Natural killer cell treated with Interleukin-12 subunit alpha and Interleukin-12 subunit beta and Interleukin-15 and Interleukin-18, amount 100 ng/mL, for 72 hours (primary cell): Measurements from ENCODE around the gene COG3. TPM values are rescaled to one million over a fixed set of nuclear protein-coding genes. Genes with fewer than 3 reads are reported as not detected.
A peak's percentile ranks its signal among the peaks of the same experiment; 100 is the strongest.

ENCODE experiments used
- ATAC-seq, 2 donors: fragments of 150-1000 bp; cut with Tn5 transposase in 1 of 2; sonication (Bioruptor Pico), chemical (Tn5 transposase) in 1 of 2; 2 replicates each; pipeline ENCODE4 v1.10.0; 2021
- DNase-seq: peaks from one replicate; pipeline ENCODE4 v3.0.0; 2022; ENCODE audit warnings: low spot score
- H3K27ac Mint-ChIP-seq, 2 donors: 1 replicate in 1 of 2; 2 replicates in 1 of 2; pipeline ENCODE4 v1.8.0; 2022; ENCODE audit warnings: mixed read lengths in 2 of 2, mild to moderate bottlenecking in 1 of 2, moderate library complexity in 1 of 2
- H3K27me3 Mint-ChIP-seq, 2 donors: 1 replicate in 1 of 2; 2 replicates in 1 of 2; pipeline ENCODE4 v1.8.0; 2022; ENCODE audit warnings: mixed read lengths in 2 of 2
- H3K36me3 Mint-ChIP-seq: one replicate; pipeline ENCODE4 v1.8.0; 2022; ENCODE audit warnings: mixed read lengths
- H3K4me1 Mint-ChIP-seq, 2 donors: 1 replicate in 1 of 2; 2 replicates in 1 of 2; pipeline ENCODE4 v1.8.0; 2022; ENCODE audit warnings: low read depth in 2 of 2, mixed read lengths in 2 of 2, mild to moderate bottlenecking in 1 of 2
- H3K4me3 Mint-ChIP-seq: one replicate; pipeline ENCODE4 v1.8.0; 2022; ENCODE audit warnings: mixed read lengths
- H3K9me3 Mint-ChIP-seq: 2 replicates; pipeline ENCODE4 v1.8.0; 2022; ENCODE audit warnings: mixed read lengths
- total RNA-seq, 2 donors: library from RNA; stranded (reverse); gene quantifications; one replicate each; pipeline ENCODE4 v1.2.3, GENCODE V29; 2022

COG3 gene
- total RNA-seq, 2 donors from 2014 or later, result 41.0 to 50.9 TPM

DNA sequence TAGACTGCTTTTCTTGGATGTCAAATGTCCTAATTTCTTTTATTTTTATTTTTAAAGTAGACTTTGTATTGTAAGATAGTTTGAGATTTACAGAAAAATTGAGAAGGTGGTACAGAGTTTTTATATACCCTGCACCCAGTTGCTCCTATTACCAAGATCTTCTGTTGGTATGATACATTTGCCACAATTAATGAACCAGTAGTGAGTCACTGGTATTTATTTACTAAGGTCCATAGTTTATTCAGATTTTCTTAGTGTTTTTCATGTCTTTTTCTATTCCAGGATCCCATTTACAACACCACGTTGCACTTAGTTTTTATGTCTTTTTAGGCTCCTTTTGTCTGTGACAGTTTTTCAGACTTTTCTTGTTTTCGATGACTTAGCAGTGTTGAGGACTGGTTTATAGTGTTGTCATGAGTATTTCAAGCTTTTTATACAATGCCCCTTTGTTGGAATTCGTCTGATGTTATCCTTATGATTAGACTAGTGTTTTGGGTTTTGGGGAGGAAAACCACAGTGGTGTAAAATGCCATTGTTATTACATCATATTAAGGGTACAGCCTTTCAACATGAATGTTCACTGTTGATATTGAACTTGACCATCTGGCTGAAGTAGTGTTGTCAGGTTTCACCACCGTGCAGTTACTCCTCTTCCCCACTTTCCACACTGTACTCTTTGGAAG lies 35.9 kb downstream of the COG3 start:
- Mint-ChIP-seq H3K9me3 (no peaks in the 10 kb centered on the region), H3K4me3 (no peak overlapping the region), H3K27me3 (no peaks in the 10 kb centered on the region), H3K4me1 (peaks cover 16 to 24% of the 10 kb centered on the region in 2 donors), H3K27ac (peak overlapping the region in 1 of 2 donors; percentile 36), H3K36me3 (peaks cover 34% of the 10 kb centered on the region)
- DNase-seq (no peak), ATAC-seq (no peak)

DNA sequence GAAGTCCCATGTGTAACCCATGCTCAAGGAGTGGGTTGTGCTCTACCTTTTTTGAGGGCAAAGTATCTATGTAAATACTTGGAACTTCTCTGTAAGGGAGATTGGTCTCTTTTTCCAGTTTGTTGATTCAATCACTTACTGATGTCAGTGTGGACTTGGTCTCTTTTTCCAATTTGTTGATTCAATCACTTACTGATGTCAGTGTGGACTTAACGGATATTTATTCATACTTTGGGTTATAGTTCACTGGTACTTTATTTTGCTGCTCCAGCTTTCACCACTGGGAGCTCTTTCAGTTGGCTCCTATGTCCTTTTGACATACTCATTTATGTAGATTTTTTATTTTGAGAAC lies 36.4 kb downstream of the COG3 start:
- H3K27ac Mint-ChIP-seq, result peak overlapping the region in 1 of 2 donors; percentile 36
- no peak for ATAC-seq
- no peaks in the 10 kb centered on the region for H3K9me3 Mint-ChIP-seq
- H3K36me3 Mint-ChIP-seq, result peaks cover 37% of the 10 kb centered on the region
- H3K4me3 Mint-ChIP-seq, result no peak overlapping the region
- H3K27me3 Mint-ChIP-seq, result no peaks in the 10 kb centered on the region
- peaks cover 20 to 27% of the 10 kb centered on the region in 2 donors for H3K4me1 Mint-ChIP-seq
- no peak for DNase-seq

DNA sequence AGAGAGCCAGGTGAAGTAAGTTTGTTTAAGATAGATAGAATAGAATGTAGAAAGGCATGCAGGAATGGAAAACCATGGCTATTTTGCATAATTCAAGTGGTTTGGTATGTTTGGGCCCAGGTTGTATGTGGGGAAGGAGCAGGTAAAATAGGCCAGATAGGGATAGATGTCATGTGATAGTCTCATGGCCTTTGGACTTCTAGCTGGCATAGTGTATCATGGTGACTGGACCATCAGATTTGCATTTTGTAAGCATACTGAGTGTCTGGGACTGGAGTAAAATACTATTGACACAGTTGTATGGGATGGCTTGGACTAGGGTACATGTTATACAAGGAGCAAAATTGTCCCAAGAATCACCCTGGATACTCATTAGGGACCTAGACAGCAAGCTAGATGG lies 38.9 kb downstream of the COG3 start:
- Mint-ChIP-seq H3K9me3 (no peaks in the 10 kb centered on the region), H3K4me1 (peaks cover 23 to 30% of the 10 kb centered on the region in 2 donors), H3K4me3 (no peak overlapping the region), H3K27me3 (no peaks in the 10 kb centered on the region), H3K27ac (no peak overlapping the region), H3K36me3 (peaks cover 28% of the 10 kb centered on the region)
- ATAC-seq (no peak), DNase-seq (no peak)

DNA sequence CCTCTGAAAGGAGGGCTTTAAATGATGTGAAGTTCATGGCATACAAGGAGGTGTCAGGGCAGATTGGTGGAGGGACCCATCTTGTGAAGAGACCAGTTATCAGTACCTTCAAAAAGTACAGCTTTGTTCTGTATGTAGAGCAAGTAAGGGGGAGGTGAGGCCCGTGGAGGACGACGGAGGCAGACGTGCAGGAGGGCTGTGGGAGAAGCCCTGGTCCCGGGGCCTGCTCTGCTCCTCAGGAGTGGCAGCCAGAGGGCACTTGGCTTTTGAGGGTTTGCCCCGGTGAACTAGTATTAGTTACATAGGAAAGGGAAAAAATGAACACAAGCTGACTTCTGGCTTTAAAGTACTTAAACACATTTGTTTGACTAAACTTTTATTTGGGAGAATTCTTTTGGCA lies 42.1 kb downstream of the COG3 start:
- H3K36me3 Mint-ChIP-seq, result peaks cover 25% of the 10 kb centered on the region
- peak overlapping the region in 1 of 2 donors; percentile 11 for H3K27ac Mint-ChIP-seq
- peaks cover 14 to 19% of the 10 kb centered on the region in 2 donors for H3K4me1 Mint-ChIP-seq
- no peak overlapping the region for H3K4me3 Mint-ChIP-seq
- no peak for ATAC-seq
- DNase-seq, result no peak
- H3K27me3 Mint-ChIP-seq, result no peaks in the 10 kb centered on the region
- H3K9me3 Mint-ChIP-seq, result no peaks in the 10 kb centered on the region

DNA sequence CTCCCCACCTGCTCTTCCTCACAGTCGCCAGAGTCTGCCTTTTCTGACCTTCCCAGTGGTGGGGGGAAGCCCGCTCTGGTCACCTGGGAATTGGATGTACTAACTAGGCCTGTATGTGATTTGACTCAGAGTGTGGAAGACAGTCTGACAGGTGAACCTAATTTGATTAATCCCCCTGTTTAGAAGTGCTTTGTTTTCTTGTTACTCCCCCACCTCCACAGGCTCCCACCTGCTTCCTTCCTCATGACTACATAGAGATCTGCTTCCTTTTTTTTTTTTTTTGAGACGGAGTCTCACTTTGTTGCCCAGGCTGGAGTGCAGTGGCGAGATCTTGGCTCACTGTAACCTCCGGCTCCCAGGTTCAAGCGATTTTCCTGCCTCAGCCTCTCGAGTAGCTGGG lies 44.0 kb downstream of the COG3 start:
- H3K27ac Mint-ChIP-seq, result peak overlapping the region in 1 of 2 donors; percentile 18
- H3K27me3 Mint-ChIP-seq, result no peaks in the 10 kb centered on the region
- H3K4me1 Mint-ChIP-seq, result peaks cover 9 to 14% of the 10 kb centered on the region in 2 donors
- H3K9me3 Mint-ChIP-seq, result no peaks in the 10 kb centered on the region
- peaks cover 16% of the 10 kb centered on the region for H3K36me3 Mint-ChIP-seq
- ATAC-seq, result no peak
- no peak for DNase-seq
- H3K4me3 Mint-ChIP-seq, result no peak overlapping the region

DNA sequence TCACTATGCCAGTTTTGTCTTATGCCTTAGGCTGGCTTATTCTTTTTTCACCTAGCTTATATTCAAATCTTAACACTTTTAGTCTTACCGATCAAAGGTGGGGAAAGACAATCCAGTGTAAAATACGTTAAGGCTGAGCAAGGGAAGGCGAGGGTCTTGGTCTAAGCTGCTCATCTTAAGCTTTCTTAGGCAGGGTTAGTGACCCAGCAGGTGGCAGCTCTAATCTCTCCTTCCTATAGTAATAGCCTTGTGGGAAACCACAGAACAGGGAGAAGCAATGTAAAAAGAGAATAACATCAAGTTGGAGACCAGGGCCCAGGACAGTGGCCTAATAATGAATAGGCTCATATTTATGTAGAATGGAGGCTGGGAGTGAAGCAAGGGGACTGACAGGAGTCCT lies 45.9 kb downstream of the COG3 start:
- H3K27me3 Mint-ChIP-seq, result no peaks in the 10 kb centered on the region
- no peak for DNase-seq
- H3K9me3 Mint-ChIP-seq, result no peaks in the 10 kb centered on the region
- H3K4me3 Mint-ChIP-seq, result no peak overlapping the region
- no peak for ATAC-seq
- H3K27ac Mint-ChIP-seq, result no peak overlapping the region
- peaks cover 6 to 16% of the 10 kb centered on the region in 2 donors for H3K4me1 Mint-ChIP-seq
- peaks cover 16% of the 10 kb centered on the region for H3K36me3 Mint-ChIP-seq

DNA sequence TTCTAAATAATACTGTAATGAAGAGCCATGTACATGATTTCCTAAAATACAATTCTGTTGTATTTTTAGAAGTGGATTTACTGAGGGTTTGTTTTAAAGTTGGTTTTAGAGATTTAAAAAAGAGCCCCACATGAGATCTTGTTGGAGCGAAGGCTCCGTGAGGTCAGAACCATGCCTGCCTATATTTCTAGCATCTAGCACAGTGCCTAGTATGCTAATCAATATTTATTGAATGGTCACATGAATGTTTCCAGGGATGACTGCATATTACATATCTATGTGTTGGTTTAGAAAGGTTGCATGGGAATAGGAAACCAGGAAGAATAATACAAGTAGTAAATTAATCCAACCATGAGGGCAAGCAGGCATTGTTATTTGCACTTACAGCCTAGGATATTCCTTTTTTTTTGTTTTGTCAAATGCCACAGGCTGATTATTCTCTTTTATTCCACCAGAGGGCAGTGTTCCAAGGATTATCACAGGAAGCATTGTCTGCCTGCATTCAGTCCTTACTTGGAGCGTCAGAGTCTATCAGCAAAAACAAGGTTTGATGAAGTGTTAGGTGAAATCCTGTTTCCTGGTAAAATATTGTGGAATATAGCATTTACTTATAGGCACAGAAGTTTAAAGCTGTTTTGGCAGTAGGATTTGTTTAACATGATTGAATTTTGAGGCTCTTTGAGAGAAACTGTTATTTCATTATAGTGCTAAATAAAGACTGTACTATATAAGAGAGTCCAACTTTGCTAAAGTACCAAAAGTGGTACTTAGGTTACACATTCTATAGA lies 46.8 kb downstream of the COG3 start:
- H3K4me3 Mint-ChIP-seq, result no peak overlapping the region
- H3K4me1 Mint-ChIP-seq, result peaks cover 0 to 14% of the 10 kb centered on the region in 2 donors
- peaks cover 11% of the 10 kb centered on the region for H3K36me3 Mint-ChIP-seq
- DNase-seq (peak; percentile 69), ATAC-seq (peak in 1 of 2 donors; percentile 48)
- no peaks in the 10 kb centered on the region for H3K9me3 Mint-ChIP-seq
- H3K27me3 Mint-ChIP-seq, result no peaks in the 10 kb centered on the region
- no peak overlapping the region for H3K27ac Mint-ChIP-seq

DNA sequence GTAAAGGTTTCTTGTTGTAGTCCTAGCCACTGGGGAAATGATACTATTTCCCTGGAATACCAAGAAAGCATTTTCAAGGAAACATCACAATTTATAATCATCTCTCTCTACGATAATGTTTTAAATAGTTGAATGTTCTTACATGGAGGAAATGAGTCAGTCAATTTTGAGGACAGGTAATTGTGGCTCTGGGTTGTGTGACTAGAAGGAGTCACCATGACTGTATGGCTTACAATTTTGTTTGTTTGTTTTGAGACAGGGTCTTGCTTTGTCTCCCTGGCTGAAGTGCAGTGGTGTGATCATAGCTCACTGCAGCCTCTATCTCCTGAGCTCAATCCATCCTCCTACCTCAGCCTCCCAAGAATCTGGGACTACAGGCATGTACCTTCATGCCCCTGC lies 47.4 kb downstream of the COG3 start:
- ATAC-seq (no peak), DNase-seq (no peak)
- Mint-ChIP-seq H3K9me3 (no peaks in the 10 kb centered on the region), H3K36me3 (peaks cover 10% of the 10 kb centered on the region), H3K27me3 (no peaks in the 10 kb centered on the region), H3K4me1 (peaks cover 0 to 16% of the 10 kb centered on the region in 2 donors), H3K4me3 (no peak overlapping the region), H3K27ac (no peak overlapping the region)

DNA sequence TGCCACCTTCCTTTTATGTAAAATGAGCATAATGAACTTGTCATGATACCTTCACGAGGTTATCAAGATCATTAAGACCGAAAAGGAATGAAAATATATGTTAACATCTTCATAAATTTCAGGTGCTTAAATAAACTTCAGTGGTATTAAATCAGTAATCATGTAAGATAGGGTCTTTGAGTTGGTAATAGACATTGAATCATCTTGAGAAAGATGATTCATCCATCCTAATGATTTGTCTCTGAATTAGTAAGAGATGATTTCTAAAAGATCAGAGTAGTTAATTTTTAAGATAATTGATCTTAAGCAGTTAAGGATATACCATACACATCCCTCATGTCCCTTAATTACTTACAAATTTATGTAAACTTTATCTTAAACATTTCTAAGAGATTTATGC lies 52.0 kb downstream of the COG3 start:
- no peak for ATAC-seq
- H3K9me3 Mint-ChIP-seq, result no peaks in the 10 kb centered on the region
- no peak overlapping the region for H3K27ac Mint-ChIP-seq
- peaks cover 15 to 34% of the 10 kb centered on the region in 2 donors for H3K4me1 Mint-ChIP-seq
- H3K4me3 Mint-ChIP-seq, result no peak overlapping the region
- no peak for DNase-seq
- peaks cover 34% of the 10 kb centered on the region for H3K36me3 Mint-ChIP-seq
- no peaks in the 10 kb centered on the region for H3K27me3 Mint-ChIP-seq

DNA sequence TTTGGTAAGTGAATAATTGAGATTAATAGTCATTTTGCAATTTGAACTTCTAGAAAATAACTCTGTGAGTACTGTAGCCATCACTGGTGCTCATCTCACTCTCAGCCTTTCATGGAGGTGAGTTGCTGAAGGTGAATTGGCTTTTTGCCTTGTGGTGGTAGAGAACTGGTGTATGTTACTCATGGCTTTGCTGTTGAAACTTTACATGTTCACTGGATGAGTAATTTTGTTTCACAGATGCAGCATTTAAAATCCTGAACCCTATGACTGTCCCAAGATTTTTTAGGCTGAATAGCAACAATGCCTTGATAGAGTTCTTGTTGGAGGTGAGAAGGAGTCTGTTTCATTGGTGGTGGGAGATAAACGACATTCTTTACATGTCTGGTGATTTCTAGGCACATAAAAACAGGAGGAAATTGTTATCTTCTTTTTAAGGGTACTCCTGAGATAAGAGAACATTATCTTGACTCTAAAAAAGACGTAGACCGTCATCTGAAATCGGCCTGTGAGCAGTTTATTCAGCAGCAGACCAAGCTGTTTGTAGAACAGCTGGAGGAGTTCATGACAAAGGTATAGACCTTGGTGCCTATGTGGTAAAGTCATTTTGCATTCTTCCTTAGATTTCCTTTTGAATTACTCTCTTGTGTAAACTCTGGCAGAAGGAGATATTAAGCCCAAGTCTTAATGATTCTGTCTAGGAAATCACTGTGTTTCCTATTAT lies 53.9 kb downstream of the COG3 start:
- peaks cover 18 to 33% of the 10 kb centered on the region in 2 donors for H3K4me1 Mint-ChIP-seq
- H3K36me3 Mint-ChIP-seq, result peaks cover 40% of the 10 kb centered on the region
- H3K27me3 Mint-ChIP-seq, result no peaks in the 10 kb centered on the region
- peak; percentile 48 to 79 for ATAC-seq
- H3K4me3 Mint-ChIP-seq, result peak overlapping the region; percentile 67
- no peaks in the 10 kb centered on the region for H3K9me3 Mint-ChIP-seq
- H3K27ac Mint-ChIP-seq, result peak overlapping the region; percentile 69 to 83
- DNase-seq, result no peak

DNA sequence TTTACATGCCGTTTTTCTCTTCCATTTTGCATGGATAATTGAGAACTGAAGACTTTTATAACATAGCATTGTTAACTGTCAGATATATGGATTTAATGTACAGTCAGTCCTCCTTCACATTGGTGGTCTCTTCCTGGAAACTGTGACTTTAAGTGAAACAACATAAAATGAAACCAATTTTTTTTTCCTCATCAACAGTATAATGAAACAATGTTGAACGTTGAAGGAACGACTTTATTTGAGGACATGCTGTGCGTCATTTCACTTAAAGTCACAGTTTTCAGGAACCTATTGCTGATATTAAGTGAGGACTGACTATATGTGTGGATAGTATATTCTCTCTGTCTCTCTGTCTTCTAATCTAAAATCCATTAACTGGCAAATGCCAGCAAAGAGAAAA lies 54.8 kb downstream of the COG3 start:
- H3K36me3 Mint-ChIP-seq, result peaks cover 40% of the 10 kb centered on the region
- H3K27ac Mint-ChIP-seq, result peak overlapping the region; percentile 69 to 83
- H3K4me1 Mint-ChIP-seq, result peaks cover 18 to 33% of the 10 kb centered on the region in 2 donors
- H3K9me3 Mint-ChIP-seq, result no peaks in the 10 kb centered on the region
- H3K27me3 Mint-ChIP-seq, result no peaks in the 10 kb centered on the region
- DNase-seq, result no peak
- H3K4me3 Mint-ChIP-seq, result peak overlapping the region; percentile 67
- peak in 1 of 2 donors; percentile 46 for ATAC-seq

DNA sequence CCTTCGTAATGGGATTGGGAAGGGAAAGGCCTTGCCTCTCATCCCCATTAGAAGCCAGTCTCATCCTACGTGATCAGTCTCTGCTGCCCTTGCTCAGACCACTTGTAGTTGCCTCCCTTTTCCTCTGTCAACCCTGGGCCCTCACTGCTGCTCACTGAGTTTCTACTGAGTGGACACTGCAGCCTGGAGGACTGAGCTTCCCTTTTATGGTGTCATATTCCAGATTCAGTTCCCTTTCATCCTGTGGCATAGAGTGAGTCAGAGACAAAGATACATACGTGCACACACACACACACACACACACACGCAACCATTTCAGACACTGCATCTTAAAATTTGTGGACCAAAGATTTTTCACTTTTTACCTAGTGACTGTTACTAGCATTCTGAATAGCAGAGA lies 56.6 kb downstream of the COG3 start:
- no peak overlapping the region for H3K27ac Mint-ChIP-seq
- DNase-seq, result no peak
- no peaks in the 10 kb centered on the region for H3K9me3 Mint-ChIP-seq
- H3K27me3 Mint-ChIP-seq, result no peaks in the 10 kb centered on the region
- H3K4me3 Mint-ChIP-seq, result no peak overlapping the region
- H3K36me3 Mint-ChIP-seq, result peaks cover 47% of the 10 kb centered on the region
- peaks cover 18 to 28% of the 10 kb centered on the region in 2 donors for H3K4me1 Mint-ChIP-seq
- no peak for ATAC-seq

DNA sequence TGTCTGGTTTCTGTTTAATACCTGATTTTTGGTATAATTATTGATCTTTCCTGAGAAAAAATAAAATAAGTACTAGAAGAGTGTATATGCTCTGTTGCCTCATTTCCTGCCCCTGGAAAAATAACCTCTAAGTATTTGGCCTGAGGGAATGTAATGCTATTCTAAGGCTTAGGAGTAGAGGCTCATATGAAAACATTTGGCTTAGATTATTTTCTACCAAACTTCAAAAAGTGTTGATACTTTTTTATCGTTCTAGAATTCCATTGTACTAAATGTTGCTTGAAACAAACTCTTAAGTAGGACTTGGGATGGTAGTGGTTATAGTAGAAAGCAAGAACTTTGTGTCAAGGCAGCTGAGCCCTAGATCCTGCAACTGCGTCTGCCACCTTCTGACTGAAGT lies 57.8 kb downstream of the COG3 start:
- peaks cover 21 to 23% of the 10 kb centered on the region in 2 donors for H3K4me1 Mint-ChIP-seq
- H3K36me3 Mint-ChIP-seq, result peaks cover 46% of the 10 kb centered on the region
- H3K27me3 Mint-ChIP-seq, result no peaks in the 10 kb centered on the region
- H3K27ac Mint-ChIP-seq, result peak overlapping the region; percentile 22 to 41
- no peaks in the 10 kb centered on the region for H3K9me3 Mint-ChIP-seq
- DNase-seq (no peak), ATAC-seq (no peak)
- H3K4me3 Mint-ChIP-seq, result no peak overlapping the region
